D721Med (cell line): Measurements from ENCODE around the gene TNIK.

Experiments
- DNase-seq: peaks from one replicate; pipeline ENCODE4 v3.0.0; 2011; ENCODE audit warnings: low spot score; ENCODE audit not compliant: insufficient read length
- FAIRE-seq: peaks from 2 replicates; lab custom pipeline; 2011; peaks lifted over from hg19 to GRCh38; lab: Jason Lieb, UNC
- CTCF ChIP-seq: IDR thresholded peaks from 2 replicates; pipeline ENCODE4 v1.5.1; 2012; ENCODE audit warnings: mild to moderate bottlenecking, control low read depth; ENCODE audit not compliant: insufficient read depth; ENCODE audit errors: missing control alignments

TNIK gene

GRCh38 chr3:171460725-171461524, 720 bp upstream of the TNIK start:
- no peak for TF ChIP-seq CTCF
- DNase-seq: peak; percentile 22
- no peak for FAIRE-seq

GRCh38 chr3:171459137-171459941, 866 bp downstream of the TNIK start:
- no peak for FAIRE-seq
- DNase-seq: no peak
- no peak for TF ChIP-seq CTCF

GRCh38 chr3:171458864-171459136, 1.4 kb downstream of the TNIK start:
- FAIRE-seq (no peak), DNase-seq (no peak)
- TF ChIP-seq CTCF: no peak

- FAIRE-seq: no peak
- DNase-seq: no peak
- TF ChIP-seq CTCF: no peak
Observed at GRCh38 chr3:171458071-171458863, 1.9 kb downstream of the TNIK start.

GRCh38 chr3:171457607-171458061, 2.6 kb downstream of the TNIK start:
- no peak for FAIRE-seq
- TF ChIP-seq CTCF: no peak
- DNase-seq: no peak

- no peak for TF ChIP-seq CTCF
- FAIRE-seq: no peak
- no peak for DNase-seq
Observed at GRCh38 chr3:171456765-171457606, 3.2 kb downstream of the TNIK start.
